HG03095 (cell line): ENCODE data around the gene PTPRE.

ENCODE experiments used
- ATAC-seq: cut with Tn5 transposase; IDR thresholded peaks from one replicate; pipeline ENCODE4 v1.9.1; 2021; ENCODE audit warnings: moderate library complexity; ENCODE audit not compliant: unreplicated experiment

The PTPRE gene

GRCh38 chr10:128042131-128042610 lies 135.3 kb downstream of the PTPRE start:
- ATAC-seq, result no peak

DNA sequence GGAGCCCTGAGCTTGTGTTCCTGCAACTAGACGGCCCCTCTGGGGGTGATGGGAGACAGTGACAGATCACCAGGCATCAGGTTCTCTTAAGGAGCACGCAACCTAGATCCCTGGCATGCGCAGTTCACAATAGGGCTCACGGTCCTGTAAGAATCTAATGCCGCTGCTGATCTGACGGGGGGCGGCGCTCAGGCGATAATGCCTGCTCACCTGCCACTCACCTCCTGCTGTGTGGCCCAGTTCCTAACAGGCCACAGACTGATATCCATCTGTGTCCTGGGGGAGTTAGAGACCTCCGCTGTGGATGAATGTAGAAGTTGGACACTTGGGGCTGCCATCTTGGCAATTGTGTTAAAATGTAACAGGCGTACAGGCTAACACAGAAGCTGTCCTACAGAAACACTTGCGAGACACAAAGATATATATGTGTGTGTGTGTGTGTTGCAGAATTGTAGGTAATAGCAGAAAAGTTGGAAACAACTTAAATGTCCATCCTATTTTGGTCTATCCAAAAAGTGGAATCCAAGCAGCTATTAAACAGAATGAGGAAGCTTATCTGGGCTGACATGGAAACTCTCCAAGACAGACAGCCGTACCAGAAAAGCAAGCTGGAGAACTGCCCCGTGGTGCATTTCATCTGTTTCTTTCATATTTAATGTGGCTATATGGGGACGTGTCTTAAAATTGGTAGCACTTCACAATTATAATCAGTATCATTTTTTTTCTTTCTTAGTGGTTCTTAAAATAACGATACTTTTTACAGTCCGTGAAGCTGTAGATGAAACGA lies 136.5 kb downstream of the PTPRE start:
- ATAC-seq, result no peak

- no peak for ATAC-seq
Measured at GRCh38 chr10:128044186-128044585, 137.3 kb downstream of the PTPRE start.

DNA sequence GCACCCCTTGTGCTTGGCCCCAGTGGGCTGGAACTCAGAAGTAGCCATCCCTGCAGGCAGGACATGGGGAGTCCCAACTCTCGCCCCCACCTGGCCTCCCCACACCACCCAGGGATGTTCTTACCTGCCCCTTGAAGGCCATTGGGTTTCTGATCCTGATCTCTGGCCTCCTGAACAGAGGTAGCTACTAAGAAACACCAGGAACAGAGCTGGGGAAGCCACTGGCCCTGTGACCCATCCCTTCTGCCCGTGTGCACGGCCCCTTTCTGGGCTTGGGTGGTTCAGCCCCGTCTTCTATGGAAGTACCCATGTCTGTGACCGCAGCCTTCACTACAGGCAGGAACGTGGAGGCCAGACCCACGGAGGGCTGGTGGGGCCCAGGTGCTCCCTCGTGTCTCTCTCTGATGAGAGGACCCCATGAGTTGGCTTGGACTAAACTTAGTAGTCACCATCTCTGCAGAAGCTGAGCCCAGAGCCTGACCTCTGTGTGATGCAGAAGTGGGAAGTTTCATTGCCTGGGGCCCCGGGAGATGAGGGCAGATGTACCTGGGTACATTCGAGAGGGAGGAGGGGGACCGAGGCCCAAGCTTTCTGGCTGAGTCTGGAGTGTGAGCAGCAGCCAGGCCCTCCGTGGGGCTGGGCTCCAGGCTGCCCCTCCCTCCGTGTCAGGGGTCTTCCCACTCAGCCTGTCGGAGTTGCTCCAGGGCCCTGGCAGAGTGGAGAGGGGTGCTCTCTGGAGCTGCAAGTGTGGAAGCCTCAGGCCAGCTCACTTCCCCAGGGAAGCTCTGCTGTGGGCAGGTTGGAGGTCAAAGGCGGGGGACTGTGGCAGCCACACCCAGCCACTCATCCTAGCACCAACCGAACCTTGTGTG lies 138.3 kb downstream of the PTPRE start:
- no peak for ATAC-seq

DNA sequence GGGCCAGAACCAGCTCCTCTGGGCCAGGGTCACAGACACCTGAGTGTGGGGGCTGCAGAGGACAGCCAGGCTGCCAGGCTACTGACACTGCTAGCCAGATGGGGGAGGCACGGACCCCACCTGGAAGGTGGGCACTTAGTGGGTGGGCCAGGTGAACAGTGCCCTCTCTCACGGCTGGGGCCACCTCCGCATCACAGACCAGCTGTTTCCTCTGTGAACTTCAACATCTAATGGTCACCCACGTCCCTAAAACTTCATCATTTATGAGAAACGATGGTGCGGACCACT lies 138.9 kb downstream of the PTPRE start:
- ATAC-seq, result no peak

DNA sequence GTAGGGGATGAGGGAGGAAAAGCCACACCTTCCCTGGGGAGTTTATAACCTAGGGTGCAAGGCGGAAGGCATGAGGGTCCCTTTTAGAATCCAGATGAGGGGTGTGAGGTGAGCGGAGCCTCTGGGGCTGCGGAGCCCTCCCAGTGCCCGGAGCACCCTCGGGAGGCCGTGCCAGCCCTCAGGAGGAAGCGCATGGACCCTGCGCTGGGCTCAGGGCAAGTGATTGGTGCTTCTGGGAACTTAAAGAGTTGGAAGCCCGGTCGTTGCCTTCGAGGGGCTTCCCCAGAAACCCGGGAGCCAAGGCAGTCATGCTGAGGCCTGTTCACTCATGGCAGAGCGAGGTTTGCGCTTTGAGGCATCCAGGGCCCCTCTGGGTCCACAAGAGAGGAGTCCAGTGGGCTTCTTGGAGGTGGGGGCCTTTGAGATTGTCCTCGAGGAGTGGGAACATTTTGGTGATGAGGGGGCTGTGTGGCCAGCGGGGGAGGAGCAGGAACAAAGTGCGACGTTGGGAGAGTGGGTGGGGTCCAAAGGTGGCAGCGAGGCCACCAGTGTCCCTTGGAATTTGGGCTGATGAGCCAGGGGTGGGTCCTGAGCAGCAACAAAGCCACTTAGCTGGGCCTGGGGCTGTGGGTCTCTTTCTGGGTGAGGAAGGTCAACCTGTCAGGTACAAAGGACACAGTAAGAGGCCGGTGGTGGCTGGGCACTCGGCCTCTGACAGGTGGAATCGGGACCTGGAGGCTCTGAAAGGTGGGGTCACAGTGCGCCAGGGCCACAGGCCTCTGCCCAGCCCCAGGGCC lies 139.5 kb downstream of the PTPRE start:
- no peak for ATAC-seq

- no peak for ATAC-seq
Measured at GRCh38 chr10:128046953-128047290, 140.0 kb downstream of the PTPRE start.

- peak; percentile 97 for ATAC-seq
Measured at GRCh38 chr10:128047351-128047750, 140.4 kb downstream of the PTPRE start.

- ATAC-seq, result peak; percentile 36
Measured at GRCh38 chr10:128047991-128048818, 141.3 kb downstream of the PTPRE start.

- ATAC-seq, result no peak
Measured at GRCh38 chr10:128048819-128049210, 141.9 kb downstream of the PTPRE start.

DNA sequence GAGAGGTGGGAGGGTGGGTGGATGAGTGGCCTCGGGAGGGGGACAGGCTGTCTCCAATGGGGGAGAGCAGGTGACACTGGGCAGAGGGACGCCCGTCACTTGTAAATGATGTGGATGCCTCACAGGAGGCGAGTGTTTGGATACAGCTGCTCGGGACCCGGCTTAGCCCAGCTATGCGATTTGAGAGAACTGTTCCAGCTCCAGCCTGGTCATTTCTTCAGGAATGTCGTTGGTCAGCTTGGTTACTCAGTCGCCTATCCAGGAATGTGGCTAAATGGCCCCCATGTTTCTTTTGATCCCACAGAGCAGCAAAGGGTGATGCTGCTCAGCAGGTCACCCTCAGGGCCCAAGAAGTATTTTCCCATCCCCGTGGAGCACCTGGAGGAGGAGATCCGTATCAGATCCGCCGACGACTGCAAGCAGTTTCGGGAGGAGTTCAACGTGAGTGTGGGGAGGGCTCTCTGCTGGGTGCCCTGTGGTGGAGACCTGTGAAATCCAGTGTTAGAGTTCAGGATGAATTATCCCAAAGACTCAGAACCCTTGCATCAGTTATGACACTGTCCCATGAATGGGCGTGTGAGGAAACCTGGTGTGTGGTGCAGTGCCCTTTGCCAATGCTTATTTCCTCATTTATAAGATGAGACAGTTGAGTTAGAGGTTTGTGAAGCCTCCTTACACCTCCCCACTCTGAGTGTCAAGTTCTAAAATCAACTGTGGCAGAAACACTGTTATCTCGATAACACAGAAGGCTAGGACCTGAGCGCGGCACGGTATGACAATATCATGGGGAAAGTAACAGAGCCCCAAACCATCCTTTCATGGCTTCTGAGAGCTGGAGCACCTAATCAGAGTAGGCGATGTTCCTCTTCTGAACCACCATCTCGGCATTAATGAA lies 142.6 kb downstream of the PTPRE start:
- ATAC-seq, result no peak

GRCh38 chr10:128050121-128050516 lies 143.2 kb downstream of the PTPRE start:
- ATAC-seq, result no peak

GRCh38 chr10:128050936-128051335 lies 144.0 kb downstream of the PTPRE start:
- ATAC-seq, result no peak

- ATAC-seq, result no peak
Measured at GRCh38 chr10:128051548-128051947, 144.6 kb downstream of the PTPRE start.

DNA sequence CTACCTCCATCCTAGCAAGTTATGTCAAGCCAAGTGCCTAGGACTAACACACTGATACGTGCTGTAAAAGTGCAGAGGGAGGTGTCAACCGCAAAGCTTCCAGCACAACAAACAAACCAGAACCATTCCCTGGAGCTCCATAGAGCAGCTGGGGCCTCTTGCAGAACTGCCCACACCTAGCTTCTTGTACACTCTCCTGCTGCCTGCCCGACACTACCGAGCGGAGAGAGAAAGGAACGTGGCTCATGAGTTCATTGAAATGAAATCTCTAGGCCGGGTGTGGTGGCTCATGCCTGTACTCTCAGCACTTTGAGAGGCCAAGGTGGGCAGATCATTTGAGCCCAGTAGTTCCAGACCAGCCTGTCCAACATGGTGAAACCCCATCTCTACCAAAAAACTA lies 145.8 kb downstream of the PTPRE start:
- no peak for ATAC-seq

DNA sequence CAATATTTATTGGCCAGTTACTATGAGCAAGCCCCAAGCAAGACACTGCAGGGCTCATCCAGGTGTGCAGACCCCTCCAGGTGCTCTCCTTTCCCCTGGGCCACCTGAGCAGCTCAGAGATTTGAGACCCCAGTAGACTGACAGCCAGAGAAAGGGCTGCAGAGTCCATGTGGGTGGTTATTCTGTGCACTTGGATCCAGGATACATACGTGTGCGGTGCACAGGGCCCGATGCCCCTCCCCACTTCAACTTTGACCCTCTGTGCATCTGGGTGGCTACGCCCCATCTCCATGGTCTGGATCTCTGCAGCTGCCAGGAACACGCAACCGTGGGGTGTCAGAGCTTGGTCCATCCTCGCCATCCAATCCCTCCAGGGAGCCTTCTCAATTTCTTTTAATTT lies 146.5 kb downstream of the PTPRE start:
- ATAC-seq, result no peak

- ATAC-seq, result no peak
Measured at GRCh38 chr10:128054163-128054970, 147.5 kb downstream of the PTPRE start.

DNA sequence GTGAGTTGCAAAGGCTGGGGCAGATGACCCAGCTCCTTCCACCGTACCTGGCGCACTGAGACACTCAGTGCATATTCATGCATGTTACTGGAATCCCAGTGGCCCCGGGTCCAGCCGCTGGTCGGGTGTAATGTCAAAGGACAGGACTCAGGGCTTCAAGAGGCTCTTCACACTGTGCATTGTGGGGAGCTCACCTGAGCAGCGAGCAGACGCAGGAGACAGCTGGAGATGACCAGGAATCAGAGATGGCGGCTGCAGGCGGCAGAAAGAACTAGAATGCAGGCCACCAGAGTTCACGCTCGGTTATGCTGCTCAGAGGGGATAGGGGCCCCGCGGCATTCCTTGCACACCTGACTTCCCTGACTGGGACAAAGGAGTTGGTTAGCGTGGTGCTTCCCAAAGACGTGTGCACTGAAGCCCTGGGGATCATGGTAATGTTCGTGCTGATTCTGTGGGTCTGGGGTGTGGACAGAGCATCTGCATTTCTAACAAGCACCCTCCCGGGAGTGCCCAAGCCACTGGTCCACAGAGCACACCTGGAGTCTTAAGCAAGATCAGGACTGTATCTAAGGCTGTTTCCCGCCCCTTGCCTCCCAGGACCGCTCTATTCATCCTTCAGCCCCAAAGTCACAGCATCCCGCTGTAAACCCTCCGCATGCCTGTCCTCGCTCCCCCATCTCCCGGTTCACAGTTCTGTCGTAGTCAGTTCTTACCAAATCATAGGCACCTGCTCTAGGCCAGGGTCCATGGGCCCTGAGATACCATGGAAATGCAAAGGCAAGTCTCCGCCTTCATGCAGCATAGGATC lies 148.4 kb downstream of the PTPRE start:
- no peak for ATAC-seq
